Kidney (tissue), 14 donors: ENCODE measurements around the gene ZNRF3. TPM values are rescaled to one million over a fixed set of nuclear protein-coding genes. Genes with fewer than 3 reads are reported as not detected.

Source experiments
- DNase-seq, 5 donors: peaks; one replicate each; pipeline ENCODE4 v3.0.0-alpha.2; 2013 to 2020
- FAIRE-seq: peaks from 2 replicates; lab custom pipeline; 2012; peaks lifted over from hg19 to GRCh38; lab: Jason Lieb, UNC
- H3K27ac ChIP-seq, 2 donors: one replicate each; pipeline ENCODE4 v1.7.0; 2013; ENCODE audit warnings: low read depth in 2 of 2, low read length in 2 of 2, inconsistent platforms in 1 of 2
- H3K27me3 ChIP-seq: one replicate; pipeline ENCODE4 v1.7.1; 2013; ENCODE audit warnings: low read length, inconsistent platforms; ENCODE audit not compliant: control insufficient read depth, insufficient read depth
- H3K36me3 ChIP-seq, 3 donors: one replicate each; pipeline versions ENCODE4 v1.7.0 to v1.7.1; 2013; ENCODE audit warnings: low read length in 3 of 3, control low read depth in 1 of 3, inconsistent platforms in 1 of 3; ENCODE audit not compliant: insufficient read depth in 3 of 3, control insufficient read depth in 2 of 3
- H3K4me1 ChIP-seq, 3 donors: one replicate each; pipeline versions ENCODE4 v1.7.0 to v1.7.1; 2013; ENCODE audit warnings: low read length in 3 of 3, inconsistent platforms in 1 of 3, low read depth in 1 of 3; ENCODE audit not compliant: control insufficient read depth in 2 of 3, insufficient read depth in 2 of 3
- H3K4me3 ChIP-seq, 3 donors: one replicate each; pipeline versions ENCODE4 v1.7.0 to v1.8.1; 2013; ENCODE audit warnings: low read length in 3 of 3, control low read depth in 1 of 3, inconsistent platforms in 1 of 3
- H3K9ac ChIP-seq, 3 donors: one replicate each; pipeline versions ENCODE4 v1.7.0 to v1.7.1; 2013; ENCODE audit warnings: low read length in 3 of 3, control low read depth in 1 of 3, inconsistent platforms in 1 of 3
- H3K9me3 ChIP-seq, 3 donors: one replicate each; pipeline versions ENCODE4 v1.7.0 to v1.7.1; 2013; ENCODE audit warnings: low read length in 3 of 3, control low read depth in 1 of 3, inconsistent platforms in 1 of 3; ENCODE audit not compliant: control insufficient read depth in 2 of 3, insufficient read depth in 1 of 3
- CTCF ChIP-seq: IDR thresholded peaks from 3 replicates; pipeline ENCODE4 v1.5.1; 2012; ENCODE audit warnings: mild to moderate bottlenecking, moderate library complexity, borderline replicate concordance; ENCODE audit not compliant: insufficient read depth; ENCODE audit errors: extremely low read depth
- intact Hi-C: fragments of 100-400 bp; cut with DNase I; formaldehyde crosslinking; loops from one replicate; pipeline ENCODE4 v1.11.1; 2022
- polyA plus RNA-seq: library from polyadenylated mRNA; stranded (reverse); fragments of 350-450 nt; fragmentation: Illumina TruSeq; extraction: RNeasy Lipid Tissue Mini Kit (QIAGEN cat#74804); gene quantifications from one replicate; pipeline ENCODE4 v1.2.3, GENCODE V29; 2014; ENCODE audit warnings: low read depth, low replicate concordance; ENCODE audit not compliant: insufficient read depth
- total RNA-seq: library from RNA; stranded (reverse); fragmentation: NEBNext Ultra II Directional; extraction: Animal tissue kit (Norgen Biotek cat#: 25700); gene quantifications from one replicate; pipeline ENCODE4 v1.2.1, GENCODE V29; 2021
- donor health status: control.
- donor health status: control.
- donor health status: control.
- donor health status: control.
- donor health status: control.
- donor health status: DM: yes; HTN: yes; CAD: no.
- donor health status: Normal renal cell carcinoma (clear cell type).

Gene ZNRF3
- total and polyA plus RNA-seq, 2 donors from 2014 or later: 6.8 to 24.4 TPM

DNA sequence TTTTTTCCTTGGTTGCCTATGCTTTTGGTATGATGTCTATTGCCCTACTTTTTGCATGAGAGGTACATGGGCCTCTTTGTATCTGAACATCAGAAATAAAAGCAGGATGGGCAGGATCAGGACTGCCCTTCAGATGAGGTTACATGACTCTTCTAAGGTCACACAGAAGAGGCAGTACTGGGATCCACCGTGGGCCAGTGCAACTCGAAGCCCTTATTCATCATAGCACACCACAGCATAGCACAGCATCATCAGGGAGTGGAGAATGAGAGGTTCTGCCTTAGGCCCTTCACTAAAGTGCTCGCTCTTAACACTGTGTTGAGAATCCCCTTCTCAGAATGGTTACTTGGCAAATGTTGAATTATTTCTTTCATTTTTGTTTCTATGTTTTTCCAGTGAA lies 90.0 kb downstream of the ZNRF3 start:
- intact Hi-C loops: no loop called here
- no peaks in the 10 kb centered on the region for H3K27me3 ChIP-seq
- TF ChIP-seq CTCF: no peak
- H3K4me1 ChIP-seq: peaks cover 4 to 8% (median 7%) of the 10 kb centered on the region in 3 donors
- H3K4me3 ChIP-seq: no peak overlapping the region
- H3K9me3 ChIP-seq: no peaks in the 10 kb centered on the region
- DNase-seq (no peak), FAIRE-seq (no peak)
- H3K9ac ChIP-seq: no peak overlapping the region
- no peak overlapping the region for H3K27ac ChIP-seq
- no peaks in the 10 kb centered on the region for H3K36me3 ChIP-seq

DNA sequence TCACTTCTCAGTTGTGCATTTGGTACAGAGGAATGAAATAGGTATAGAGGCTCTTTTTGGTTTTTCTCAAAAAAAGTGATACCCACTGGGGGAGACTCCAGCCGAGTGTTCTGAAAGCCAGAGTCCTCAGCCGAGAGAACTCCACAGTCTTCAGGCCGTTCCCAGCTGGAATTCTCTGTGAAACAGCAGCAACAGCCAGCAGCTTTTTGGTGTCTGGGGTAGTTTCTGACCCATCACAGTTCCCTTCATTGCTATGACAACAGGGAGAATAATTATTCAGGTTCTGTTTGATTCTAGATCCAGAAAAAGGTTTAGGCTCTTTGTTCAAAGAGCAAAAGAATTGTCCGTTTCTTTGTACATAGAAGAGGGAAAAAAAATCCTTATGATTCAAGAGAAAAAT lies 93.7 kb downstream of the ZNRF3 start:
- H3K36me3 ChIP-seq: no peaks in the 10 kb centered on the region
- FAIRE-seq (no peak), DNase-seq (peak in 1 of 5 donors; percentile 49)
- peak overlapping the region; percentile 20 to 54 for H3K27ac ChIP-seq
- H3K4me3 ChIP-seq: peak overlapping the region in 2 of 3 donors; percentile 35 to 40
- no peaks in the 10 kb centered on the region for H3K9me3 ChIP-seq
- intact Hi-C loops: no loop called here
- no peak for TF ChIP-seq CTCF
- H3K9ac ChIP-seq: no peak overlapping the region
- H3K4me1 ChIP-seq: peaks cover 8 to 28% (median 12%) of the 10 kb centered on the region in 3 donors
- H3K27me3 ChIP-seq: no peaks in the 10 kb centered on the region

DNA sequence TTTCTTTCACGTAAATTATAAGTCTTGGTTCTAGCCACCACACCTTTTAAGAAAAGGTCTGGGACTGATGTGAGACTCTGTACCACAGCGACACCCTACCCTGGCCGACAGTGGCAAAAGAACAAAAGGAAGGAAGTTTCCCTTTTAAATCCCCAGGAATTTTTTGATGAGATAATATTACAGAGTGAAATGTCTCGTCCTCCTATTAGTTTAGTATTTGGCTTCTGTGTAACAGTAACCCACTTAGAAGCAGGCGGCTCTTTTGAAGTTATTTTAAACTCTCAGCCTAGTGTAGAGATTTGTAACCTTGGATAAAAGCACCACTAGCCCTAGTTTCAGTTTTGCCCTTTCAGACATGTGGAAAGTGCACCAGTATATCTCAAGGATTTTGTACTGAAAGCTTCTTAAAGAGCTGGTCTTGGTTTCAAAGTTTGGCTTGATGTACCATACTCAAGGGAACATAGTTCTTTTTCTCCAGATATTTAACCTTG lies 94.2 kb downstream of the ZNRF3 start:
- H3K27ac ChIP-seq: peak overlapping the region; percentile 20 to 54
- no peaks in the 10 kb centered on the region for H3K27me3 ChIP-seq
- peak overlapping the region in 2 of 3 donors; percentile 29 to 59 for H3K9ac ChIP-seq
- intact Hi-C loops: no loop called here
- H3K9me3 ChIP-seq: no peaks in the 10 kb centered on the region
- H3K4me1 ChIP-seq: peaks cover 8 to 30% (median 12%) of the 10 kb centered on the region in 3 donors
- no peaks in the 10 kb centered on the region for H3K36me3 ChIP-seq
- peak in 2 of 5 donors; percentile 48 to 56 for DNase-seq
- no peak for FAIRE-seq
- H3K4me3 ChIP-seq: peak overlapping the region in 2 of 3 donors; percentile 35 to 40
- TF ChIP-seq CTCF: no peak

DNA sequence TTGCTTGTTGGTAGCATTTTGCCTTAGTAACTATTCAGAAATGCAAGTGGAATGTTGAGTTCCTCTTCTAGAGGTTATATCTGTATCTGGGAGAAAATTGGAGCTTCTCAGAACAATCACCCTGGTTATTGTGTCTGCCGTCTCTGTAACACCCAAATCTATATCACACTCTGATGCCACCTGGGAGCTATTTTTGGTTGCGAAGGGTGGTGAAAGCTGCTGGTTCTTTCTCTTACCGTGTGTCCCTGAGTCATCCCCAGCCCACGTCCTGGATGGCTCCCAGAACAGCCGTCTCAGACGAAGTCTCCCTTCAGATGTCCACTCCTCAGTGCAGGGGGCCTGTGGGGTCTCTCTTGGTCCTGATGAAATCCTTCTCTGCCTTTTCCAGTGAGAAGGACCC lies 94.8 kb downstream of the ZNRF3 start:
- Histone ChIP-seq H3K27me3 (no peaks in the 10 kb centered on the region), H3K9ac (peak overlapping the region in 1 of 3 donors; percentile 59), H3K9me3 (no peaks in the 10 kb centered on the region), H3K4me3 (peak overlapping the region in 1 of 3 donors; percentile 35), H3K27ac (peak overlapping the region; percentile 20 to 54), H3K4me1 (peaks cover 8 to 36% (median 13%) of the 10 kb centered on the region in 3 donors), H3K36me3 (no peaks in the 10 kb centered on the region)
- no peak for TF ChIP-seq CTCF
- DNase-seq (no peak), FAIRE-seq (no peak)
- intact Hi-C loops: no loop called here
